GM12878 (cell line): ENCODE data around the gene ERC2. TPM values are rescaled to one million over a fixed set of nuclear protein-coding genes. Genes with fewer than 3 reads are reported as not detected.

Source experiments
- ATAC-seq: fragments of 200-7000 bp; cut with Tn5 transposase; 3 replicates; pipeline ENCODE4 v1.9.1; 2020; ENCODE audit warnings: mild to moderate bottlenecking, moderate library complexity
- BruUV-seq: library from RNA; stranded (reverse); fragments of 400-500 nt; replicated peaks from 2 replicates; lab custom pipeline; 2021; lab: Mats Ljungman, UMichigan
- CTCF ChIA-PET: fragments of 300-600 bp; sonication (Branson Sonifier 250); formaldehyde crosslinking; extraction: SDS; loops from one replicate; lab custom pipeline; 2021; ENCODE audit warnings: inconsistent platforms; lab: Yijun Ruan, JAX
- POLR2A ChIA-PET: fragments of 350-600 bp; formaldehyde crosslinking; extraction: SDS; loops from one replicate; lab custom pipeline; 2021; ENCODE audit warnings: inconsistent platforms; lab: Charles Lee
- RAD21 ChIA-PET: fragments of 300-600 bp; sonication (Branson Sonifier 250); formaldehyde crosslinking; loops from one replicate; lab custom pipeline; 2023; ENCODE audit warnings: antibody characterized with exemption; ENCODE audit not compliant: unreplicated experiment; lab: Charles Lee
- SMC1A ChIA-PET: fragments of 300-600 bp; sonication (Branson Sonifier 250); formaldehyde crosslinking; loops from one replicate; lab custom pipeline; 2023; ENCODE audit not compliant: unreplicated experiment, uncharacterized antibody; lab: Charles Lee
- DNase-seq: peaks from one replicate; pipeline ENCODE4 v3.0.0-alpha.2; 2011; ENCODE audit warnings: low read depth, low spot score
- FAIRE-seq: peaks from 3 replicates; lab custom pipeline; 2011; peaks lifted over from hg19 to GRCh38; lab: Jason Lieb, UNC
- H2AFZ ChIP-seq: 2 replicates; pipeline ENCODE4 v1.6.0; 2011; ENCODE audit warnings: low read depth, low read length, control low read depth; ENCODE audit not compliant: control insufficient read depth
- H3K27ac ChIP-seq: 2 replicates; pipeline ENCODE4 v1.5.1; 2011; ENCODE audit warnings: control low read depth; ENCODE audit not compliant: control insufficient read depth, insufficient read depth
- H3K27me3 ChIP-seq, 2 experiments: replicated peaks in 1 of 2; 2 replicates each; pipeline versions ENCODE4 v1.6.0 to v1.6.1; 2011; ENCODE audit warnings: low read length in 1 of 2; ENCODE audit not compliant: control insufficient read depth in 2 of 2, insufficient read depth in 2 of 2
- H3K36me3 ChIP-seq, 2 experiments: 2 replicates each; pipeline ENCODE4 v1.5.1; 2011; ENCODE audit warnings: low read length in 1 of 2; ENCODE audit not compliant: control insufficient read depth in 2 of 2, insufficient read depth in 2 of 2
- H3K4me1 ChIP-seq: 2 replicates; pipeline ENCODE4 v1.6.1; 2011; ENCODE audit warnings: mild to moderate bottlenecking, low read length, moderate library complexity, mixed read lengths; ENCODE audit not compliant: control insufficient read depth, insufficient read depth
- H3K4me2 ChIP-seq: 2 replicates; pipeline ENCODE4 v1.6.0; 2011; ENCODE audit warnings: control low read depth; ENCODE audit not compliant: control insufficient read depth, insufficient read depth
- H3K4me3 ChIP-seq: fragments of 200-600 bp; sonication (generic); 2 replicates; pipeline ENCODE4 v1.5.1; 2016
- H3K79me2 ChIP-seq: 2 replicates; pipeline ENCODE4 v1.6.0; 2011; ENCODE audit warnings: low read length; ENCODE audit not compliant: control insufficient read depth, insufficient read depth
- H3K9ac ChIP-seq: 2 replicates; pipeline ENCODE4 v1.8.0; 2011; ENCODE audit warnings: low read length, control low read depth, mixed read lengths; ENCODE audit not compliant: control insufficient read depth, insufficient read depth
- H3K9me3 ChIP-seq: replicated peaks from 3 replicates; pipeline ENCODE4 v1.5.1; 2011; ENCODE audit warnings: mild to moderate bottlenecking, low read length; ENCODE audit not compliant: control insufficient read depth, insufficient read depth
- H4K20me1 ChIP-seq: 2 replicates; pipeline ENCODE4 v1.6.0; 2011; ENCODE audit not compliant: control insufficient read depth, insufficient read depth
- BACH1 ChIP-seq: fragments of 450-650 bp; IDR thresholded peaks from 2 replicates; pipeline ENCODE4 v1.6.1; 2017; ENCODE audit warnings: mild to moderate bottlenecking, borderline replicate concordance
- CHD2 ChIP-seq: IDR thresholded peaks from 2 replicates; pipeline ENCODE4 v1.6.1; 2011; ENCODE audit warnings: low read depth, low read length, improper control_type of control experiment, borderline replicate concordance
- FOXM1 ChIP-seq: IDR thresholded peaks from 2 replicates; pipeline ENCODE4 v1.6.1; 2012; ENCODE audit warnings: low read depth, mild to moderate bottlenecking, inconsistent platforms, low read length, moderate library complexity
- SIX5 ChIP-seq: IDR thresholded peaks from 2 replicates; pipeline ENCODE4 v1.6.1; 2011; ENCODE audit warnings: mild to moderate bottlenecking, low read depth, low read length, moderate library complexity; ENCODE audit not compliant: severe bottlenecking
- SUPT20H ChIP-seq: IDR thresholded peaks from 2 replicates; pipeline ENCODE4 v1.6.1; 2011; ENCODE audit warnings: low read depth, mild to moderate bottlenecking, low read length, moderate library complexity, borderline replicate concordance; ENCODE audit not compliant: control insufficient read depth
- WGBS: methylation state at CpG from one replicate; pipeline ENCODE4 v1.1.6; 2016; ENCODE audit warnings: low lambda C conversion rate; ENCODE audit not compliant: insufficient replicate concordance, insufficient coverage; ENCODE audit errors: missing lambda C conversion rate; 5-methylcytosine and 5-hydroxymethylcytosine counted together
- in situ Hi-C: fragments of 300-500 bp; cut with MboI; formaldehyde crosslinking; loops from 9 replicates; pipeline ENCODE4 v1.14.3; 2018; ENCODE audit warnings: mixed read lengths
- intact Hi-C: fragments of 100-400 bp; cut with micrococcal nuclease; formaldehyde crosslinking; loops from one replicate; pipeline ENCODE4 v1.14.2; 2022; ENCODE audit not compliant: unreplicated experiment
- polyA plus RNA-seq, 11 experiments: library from polyadenylated mRNA; depleted of rRNA in 4 of 11; unstranded in 6 of 11; stranded (reverse) in 5 of 11; fragments of >200 nt; fragmentation: Nextera tagmentation in 4 of 11; fragmentation: Illumina TruSeq in 1 of 11; extraction: Ambion mirVana in 4 of 11; extraction: Trizol in 1 of 11; gene quantifications; 1 replicate in 1 of 11; 2 replicates in 10 of 11; pipeline versions ENCODE4 v1.2.1 to v1.2.3, GENCODE V29; 2011 to 2016; ENCODE audit warnings: inconsistent platforms in 2 of 11, missing spikeins in 2 of 11, low read depth in 1 of 11
- total RNA-seq, 4 experiments: library from RNA; depleted of rRNA in 3 of 4; stranded (reverse); fragments of >200 nt in 3 of 4; fragmentation: Illumina TruSeq in 1 of 4; extraction: Trizol in 1 of 4; gene quantifications; 2 replicates each; pipeline versions ENCODE4 v1.2.1 to v1.2.3, GENCODE V29; 2013 to 2021
- TF ChIP-seq, protein P1 (sequence below): fragments of 450-650 bp; IDR thresholded peaks from 2 replicates; pipeline ENCODE4 v1.6.1; 2018; ENCODE audit warnings: mild to moderate bottlenecking, low read depth, moderate library complexity; ENCODE audit not compliant: partially characterized antibody
- TF ChIP-seq, protein P2 (sequence below): fragments of 450-650 bp; conservative IDR thresholded peaks from 2 replicates; pipeline ENCODE4 v1.6.1; 2017; ENCODE audit warnings: mild to moderate bottlenecking, moderate library complexity
- TF ChIP-seq, protein P3 (sequence below): fragments of 450-650 bp; IDR thresholded peaks from 2 replicates; pipeline ENCODE4 v1.6.1; 2017; ENCODE audit warnings: mild to moderate bottlenecking, low read depth, inconsistent platforms; ENCODE audit not compliant: poor library complexity, severe bottlenecking
- TF ChIP-seq, protein P4 (sequence below): fragments of 150-350 bp; IDR thresholded peaks from 2 replicates; pipeline ENCODE4 v1.6.1; 2016; ENCODE audit warnings: low read depth, low read length
- TF ChIP-seq, protein P5 (sequence below): fragments of 450-650 bp; IDR thresholded peaks from 2 replicates; pipeline ENCODE4 v1.6.1; 2017; ENCODE audit warnings: low read depth, mild to moderate bottlenecking, moderate library complexity

ERC2 gene
- total and polyA plus RNA-seq, 10 of the 15 experiments (the other 5 are each of a cell fraction or from before 2014, with no cell fraction given), result 0.06 to 1.4 (median 0.12) TPM; not detected in 3

DNA sequence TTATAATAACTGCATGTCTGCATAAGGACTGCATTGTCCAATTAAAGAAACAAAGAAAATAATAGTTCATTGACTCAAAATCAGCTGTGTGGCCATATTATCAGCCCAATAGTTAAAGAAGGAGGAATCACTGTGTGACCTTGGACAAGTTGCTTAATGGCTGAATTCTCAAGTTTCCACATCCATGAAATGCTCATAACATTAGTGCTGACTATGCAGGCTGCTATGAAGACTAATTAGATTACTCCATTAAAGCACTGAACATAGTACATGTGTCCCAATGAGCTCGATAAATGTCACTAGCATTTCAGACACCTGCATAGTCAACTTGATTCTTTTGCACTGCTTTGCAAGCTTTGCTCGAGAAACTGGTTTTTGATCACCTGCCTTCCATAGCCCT lies 870.0 kb downstream of the ERC2 start:
- ChIA-PET RAD21 (no interaction called here), SMC1A (no interaction called here), POLR2A (no interaction called here), CTCF (no interaction called here)
- Histone ChIP-seq H3K36me3 (no peaks in the 10 kb centered on the region), H3K9ac (no peak overlapping the region), H3K4me1 (no peaks in the 10 kb centered on the region), H3K9me3 (no peaks in the 10 kb centered on the region; the same call in 2 of the 3 replicates), H3K79me2 (no peaks in the 10 kb centered on the region), H3K27me3 (no peaks in the 10 kb centered on the region), H2AFZ (no peak overlapping the region), H3K27ac (no peak overlapping the region), H3K4me3 (no peak overlapping the region), H3K4me2 (no peak overlapping the region)
- no TSS peak for BruUV-seq
- in situ Hi-C loops (no loop called here), intact Hi-C loops (no loop called here)
- DNase-seq, result no peak
- 67% methylated on average over 2 of the region's 2 CpGs for WGBS
- TF ChIP-seq SIX5 (no peak), CHD2 (no peak), FOXM1 (no peak), BACH1 (no peak), SUPT20H (no peak)
- TF ChIP-seq, protein P1, sequence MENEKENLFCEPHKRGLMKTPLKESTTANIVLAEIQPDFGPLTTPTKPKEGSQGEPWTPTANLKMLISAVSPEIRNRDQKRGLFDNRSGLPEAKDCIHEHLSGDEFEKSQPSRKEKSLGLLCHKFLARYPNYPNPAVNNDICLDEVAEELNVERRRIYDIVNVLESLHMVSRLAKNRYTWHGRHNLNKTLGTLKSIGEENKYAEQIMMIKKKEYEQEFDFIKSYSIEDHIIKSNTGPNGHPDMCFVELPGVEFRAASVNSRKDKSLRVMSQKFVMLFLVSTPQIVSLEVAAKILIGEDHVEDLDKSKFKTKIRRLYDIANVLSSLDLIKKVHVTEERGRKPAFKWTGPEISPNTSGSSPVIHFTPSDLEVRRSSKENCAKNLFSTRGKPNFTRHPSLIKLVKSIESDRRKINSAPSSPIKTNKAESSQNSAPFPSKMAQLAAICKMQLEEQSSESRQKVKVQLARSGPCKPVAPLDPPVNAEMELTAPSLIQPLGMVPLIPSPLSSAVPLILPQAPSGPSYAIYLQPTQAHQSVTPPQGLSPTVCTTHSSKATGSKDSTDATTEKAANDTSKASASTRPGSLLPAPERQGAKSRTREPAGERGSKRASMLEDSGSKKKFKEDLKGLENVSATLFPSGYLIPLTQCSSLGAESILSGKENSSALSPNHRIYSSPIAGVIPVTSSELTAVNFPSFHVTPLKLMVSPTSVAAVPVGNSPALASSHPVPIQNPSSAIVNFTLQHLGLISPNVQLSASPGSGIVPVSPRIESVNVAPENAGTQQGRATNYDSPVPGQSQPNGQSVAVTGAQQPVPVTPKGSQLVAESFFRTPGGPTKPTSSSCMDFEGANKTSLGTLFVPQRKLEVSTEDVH, result no peak
- TF ChIP-seq, protein P2, sequence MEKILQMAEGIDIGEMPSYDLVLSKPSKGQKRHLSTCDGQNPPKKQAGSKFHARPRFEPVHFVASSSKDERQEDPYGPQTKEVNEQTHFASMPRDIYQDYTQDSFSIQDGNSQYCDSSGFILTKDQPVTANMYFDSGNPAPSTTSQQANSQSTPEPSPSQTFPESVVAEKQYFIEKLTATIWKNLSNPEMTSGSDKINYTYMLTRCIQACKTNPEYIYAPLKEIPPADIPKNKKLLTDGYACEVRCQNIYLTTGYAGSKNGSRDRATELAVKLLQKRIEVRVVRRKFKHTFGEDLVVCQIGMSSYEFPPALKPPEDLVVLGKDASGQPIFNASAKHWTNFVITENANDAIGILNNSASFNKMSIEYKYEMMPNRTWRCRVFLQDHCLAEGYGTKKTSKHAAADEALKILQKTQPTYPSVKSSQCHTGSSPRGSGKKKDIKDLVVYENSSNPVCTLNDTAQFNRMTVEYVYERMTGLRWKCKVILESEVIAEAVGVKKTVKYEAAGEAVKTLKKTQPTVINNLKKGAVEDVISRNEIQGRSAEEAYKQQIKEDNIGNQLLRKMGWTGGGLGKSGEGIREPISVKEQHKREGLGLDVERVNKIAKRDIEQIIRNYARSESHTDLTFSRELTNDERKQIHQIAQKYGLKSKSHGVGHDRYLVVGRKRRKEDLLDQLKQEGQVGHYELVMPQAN, result no peak
- TF ChIP-seq, protein P3, sequence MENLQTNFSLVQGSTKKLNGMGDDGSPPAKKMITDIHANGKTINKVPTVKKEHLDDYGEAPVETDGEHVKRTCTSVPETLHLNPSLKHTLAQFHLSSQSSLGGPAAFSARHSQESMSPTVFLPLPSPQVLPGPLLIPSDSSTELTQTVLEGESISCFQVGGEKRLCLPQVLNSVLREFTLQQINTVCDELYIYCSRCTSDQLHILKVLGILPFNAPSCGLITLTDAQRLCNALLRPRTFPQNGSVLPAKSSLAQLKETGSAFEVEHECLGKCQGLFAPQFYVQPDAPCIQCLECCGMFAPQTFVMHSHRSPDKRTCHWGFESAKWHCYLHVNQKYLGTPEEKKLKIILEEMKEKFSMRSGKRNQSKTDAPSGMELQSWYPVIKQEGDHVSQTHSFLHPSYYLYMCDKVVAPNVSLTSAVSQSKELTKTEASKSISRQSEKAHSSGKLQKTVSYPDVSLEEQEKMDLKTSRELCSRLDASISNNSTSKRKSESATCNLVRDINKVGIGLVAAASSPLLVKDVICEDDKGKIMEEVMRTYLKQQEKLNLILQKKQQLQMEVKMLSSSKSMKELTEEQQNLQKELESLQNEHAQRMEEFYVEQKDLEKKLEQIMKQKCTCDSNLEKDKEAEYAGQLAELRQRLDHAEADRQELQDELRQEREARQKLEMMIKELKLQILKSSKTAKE, result no peak
- TF ChIP-seq, protein P4, sequence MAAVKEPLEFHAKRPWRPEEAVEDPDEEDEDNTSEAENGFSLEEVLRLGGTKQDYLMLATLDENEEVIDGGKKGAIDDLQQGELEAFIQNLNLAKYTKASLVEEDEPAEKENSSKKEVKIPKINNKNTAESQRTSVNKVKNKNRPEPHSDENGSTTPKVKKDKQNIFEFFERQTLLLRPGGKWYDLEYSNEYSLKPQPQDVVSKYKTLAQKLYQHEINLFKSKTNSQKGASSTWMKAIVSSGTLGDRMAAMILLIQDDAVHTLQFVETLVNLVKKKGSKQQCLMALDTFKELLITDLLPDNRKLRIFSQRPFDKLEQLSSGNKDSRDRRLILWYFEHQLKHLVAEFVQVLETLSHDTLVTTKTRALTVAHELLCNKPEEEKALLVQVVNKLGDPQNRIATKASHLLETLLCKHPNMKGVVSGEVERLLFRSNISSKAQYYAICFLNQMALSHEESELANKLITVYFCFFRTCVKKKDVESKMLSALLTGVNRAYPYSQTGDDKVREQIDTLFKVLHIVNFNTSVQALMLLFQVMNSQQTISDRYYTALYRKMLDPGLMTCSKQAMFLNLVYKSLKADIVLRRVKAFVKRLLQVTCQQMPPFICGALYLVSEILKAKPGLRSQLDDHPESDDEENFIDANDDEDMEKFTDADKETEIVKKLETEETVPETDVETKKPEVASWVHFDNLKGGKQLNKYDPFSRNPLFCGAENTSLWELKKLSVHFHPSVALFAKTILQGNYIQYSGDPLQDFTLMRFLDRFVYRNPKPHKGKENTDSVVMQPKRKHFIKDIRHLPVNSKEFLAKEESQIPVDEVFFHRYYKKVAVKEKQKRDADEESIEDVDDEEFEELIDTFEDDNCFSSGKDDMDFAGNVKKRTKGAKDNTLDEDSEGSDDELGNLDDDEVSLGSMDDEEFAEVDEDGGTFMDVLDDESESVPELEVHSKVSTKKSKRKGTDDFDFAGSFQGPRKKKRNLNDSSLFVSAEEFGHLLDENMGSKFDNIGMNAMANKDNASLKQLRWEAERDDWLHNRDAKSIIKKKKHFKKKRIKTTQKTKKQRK, result no peak
- TF ChIP-seq, protein P5, sequence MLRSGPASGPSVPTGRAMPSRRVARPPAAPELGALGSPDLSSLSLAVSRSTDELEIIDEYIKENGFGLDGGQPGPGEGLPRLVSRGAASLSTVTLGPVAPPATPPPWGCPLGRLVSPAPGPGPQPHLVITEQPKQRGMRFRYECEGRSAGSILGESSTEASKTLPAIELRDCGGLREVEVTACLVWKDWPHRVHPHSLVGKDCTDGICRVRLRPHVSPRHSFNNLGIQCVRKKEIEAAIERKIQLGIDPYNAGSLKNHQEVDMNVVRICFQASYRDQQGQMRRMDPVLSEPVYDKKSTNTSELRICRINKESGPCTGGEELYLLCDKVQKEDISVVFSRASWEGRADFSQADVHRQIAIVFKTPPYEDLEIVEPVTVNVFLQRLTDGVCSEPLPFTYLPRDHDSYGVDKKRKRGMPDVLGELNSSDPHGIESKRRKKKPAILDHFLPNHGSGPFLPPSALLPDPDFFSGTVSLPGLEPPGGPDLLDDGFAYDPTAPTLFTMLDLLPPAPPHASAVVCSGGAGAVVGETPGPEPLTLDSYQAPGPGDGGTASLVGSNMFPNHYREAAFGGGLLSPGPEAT, result no peak
- TF ChIP-seq, all 136 proteins: peak for 0
- H4K20me1 ChIP-seq, result no peaks in the 10 kb centered on the region
- ATAC-seq, result no peak
- FAIRE-seq, result no peak
